NOMO-1 treated with DMSO at 0.1 percent for 48 hours (cell line): ENCODE measurements around the gene KLF2.
A peak's percentile ranks its signal among the peaks of the same experiment; 100 is the strongest.

Experiments
- DNase-seq: peaks from one replicate; lab custom pipeline; 2025; ENCODE audit not compliant: unreplicated experiment; lab: John Stamatoyannopoulos, UW

KLF2 gene

GRCh38 chr19:16306728-16307402, 17.8 kb upstream of the KLF2 start:
- DNase-seq: no peak

GRCh38 chr19:16308081-16308480, 16.5 kb upstream of the KLF2 start:
- DNase-seq: no peak

- DNase-seq: no peak
These were observed 15.0 kb upstream of the KLF2 start for GRCh38 chr19:16309643-16310042.

GRCh38 chr19:16315825-16316505, 8.7 kb upstream of the KLF2 start:
- peak; percentile 80 for DNase-seq

GRCh38 chr19:16316506-16316882, 8.1 kb upstream of the KLF2 start:
- DNase-seq: no peak

GRCh38 chr19:16319481-16319880, 5.1 kb upstream of the KLF2 start:
- DNase-seq: no peak

- DNase-seq: no peak
These were observed 3.6 kb upstream of the KLF2 start for GRCh38 chr19:16320987-16321386.

- peak; percentile 11 for DNase-seq
These were observed 518 bp downstream of the KLF2 start for GRCh38 chr19:16325161-16325527.

- no peak for DNase-seq
These were observed 1.2 kb downstream of the KLF2 start for GRCh38 chr19:16325641-16326400.

GRCh38 chr19:16326401-16327168, 2.0 kb downstream of the KLF2 start:
- DNase-seq: no peak

- DNase-seq: no peak
These were observed 2.5 kb downstream of the KLF2 start for GRCh38 chr19:16327169-16327475.

- no peak for DNase-seq
These were observed 2.9 kb downstream of the KLF2 start for GRCh38 chr19:16327501-16327900.

GRCh38 chr19:16327911-16328823, 3.5 kb downstream of the KLF2 start:
- DNase-seq: peak; percentile 99

- DNase-seq: peak; percentile 34
These were observed 4.3 kb downstream of the KLF2 start for GRCh38 chr19:16328824-16329482.

GRCh38 chr19:16330368-16330801, 5.8 kb downstream of the KLF2 start:
- peak; percentile 38 for DNase-seq

- DNase-seq: no peak
These were observed 6.4 kb downstream of the KLF2 start for GRCh38 chr19:16330806-16331690.

- DNase-seq: no peak
These were observed 8.5 kb downstream of the KLF2 start for GRCh38 chr19:16333001-16333586.

GRCh38 chr19:16334411-16334810, 9.8 kb downstream of the KLF2 start:
- no peak for DNase-seq

- DNase-seq: no peak
These were observed 10.6 kb downstream of the KLF2 start for GRCh38 chr19:16335226-16335625.
